Measurements from ENCODE around the gene SH3GL2.

Gene SH3GL2

GRCh38 chr9:17665450-17665849, 86.6 kb downstream of the SH3GL2 start:
- DNase-seq, result no peak

DNA sequence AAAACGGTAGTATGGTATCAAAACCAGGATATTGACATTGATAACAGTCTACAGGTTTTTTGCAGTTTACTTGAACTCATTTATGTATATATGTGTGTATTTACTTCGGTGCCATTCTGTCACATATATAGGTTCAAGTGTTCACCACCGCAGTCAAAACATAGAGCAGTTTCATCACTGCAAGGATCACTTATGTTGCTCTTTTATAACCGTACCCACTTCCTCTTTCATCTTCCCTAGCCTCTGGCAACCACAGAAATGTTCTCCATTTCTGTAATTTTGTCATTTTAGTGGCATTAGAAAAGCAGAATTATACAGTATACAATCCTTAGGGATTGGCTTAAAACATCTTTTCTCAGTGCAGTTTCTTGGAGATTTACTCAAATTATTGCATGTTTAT, 90.3 kb downstream of the SH3GL2 start:
- DNase-seq, result no peak

DNA sequence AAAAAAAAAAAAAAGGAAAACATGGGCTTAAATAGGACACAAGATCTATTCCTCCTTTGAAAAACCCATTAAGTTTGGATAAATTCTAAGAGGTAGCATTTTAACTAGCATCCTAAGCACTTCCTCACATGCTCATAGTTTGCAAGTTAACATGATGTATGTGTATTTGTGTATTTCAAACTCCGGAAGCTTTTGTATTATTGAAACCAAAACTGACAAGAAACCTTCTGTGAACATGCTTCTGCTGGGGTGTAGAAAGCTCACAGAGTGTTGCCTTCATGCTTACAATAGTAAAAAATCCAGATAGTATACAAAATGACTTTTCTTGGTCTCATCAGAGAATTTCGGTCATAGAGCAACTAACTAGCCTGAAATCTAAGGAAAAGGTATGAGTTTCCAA, 103.8 kb downstream of the SH3GL2 start:
- no peak for DNase-seq

- no peak for DNase-seq
Observed at GRCh38 chr9:17688834-17689233, 110.0 kb downstream of the SH3GL2 start.

- DNase-seq, result no peak
Observed at GRCh38 chr9:17694336-17694735, 115.5 kb downstream of the SH3GL2 start.

DNA sequence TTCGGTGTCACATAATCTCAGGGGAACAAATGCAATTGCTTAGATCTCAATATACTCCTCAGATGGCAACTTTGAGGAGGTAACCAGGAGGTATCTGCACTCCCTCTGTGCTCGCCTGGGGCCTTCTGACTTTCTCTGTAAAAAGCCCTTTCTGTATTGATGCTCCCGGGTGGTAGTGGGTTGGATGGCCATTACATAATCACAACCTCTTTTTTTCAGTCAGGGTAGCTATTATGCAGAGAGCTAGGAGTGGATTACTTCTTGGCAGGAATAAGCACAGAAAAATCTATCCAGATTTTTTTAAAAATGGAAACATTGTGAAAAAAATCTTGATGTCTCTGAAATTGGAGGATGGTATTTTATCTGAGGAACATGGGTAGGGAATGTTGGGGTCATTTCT, 116.6 kb downstream of the SH3GL2 start:
- DNase-seq, result no peak

GRCh38 chr9:17699615-17700330, 120.9 kb downstream of the SH3GL2 start:
- DNase-seq, result no peak

- DNase-seq, result no peak
Observed at GRCh38 chr9:17706347-17706746, 127.5 kb downstream of the SH3GL2 start.

DNA sequence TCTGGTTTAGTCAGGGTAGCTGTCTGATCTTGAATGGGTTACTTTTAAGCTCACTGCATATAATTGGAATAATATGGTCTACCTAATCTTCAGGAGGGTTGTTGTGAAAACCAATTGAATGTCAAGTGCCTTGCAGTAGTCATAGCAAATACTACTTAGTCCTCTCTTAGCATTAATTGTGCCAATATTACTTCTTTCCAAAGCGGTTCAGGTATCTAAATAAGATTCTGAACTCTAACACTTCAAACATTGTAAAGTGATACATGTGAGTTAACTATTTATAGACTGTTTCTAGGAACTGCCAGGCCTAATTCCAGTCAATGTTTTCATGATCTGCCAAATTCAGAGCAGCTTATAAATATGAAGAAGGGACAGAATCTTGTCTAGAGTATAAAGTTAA, 140.2 kb downstream of the SH3GL2 start:
- DNase-seq, result no peak

DNA sequence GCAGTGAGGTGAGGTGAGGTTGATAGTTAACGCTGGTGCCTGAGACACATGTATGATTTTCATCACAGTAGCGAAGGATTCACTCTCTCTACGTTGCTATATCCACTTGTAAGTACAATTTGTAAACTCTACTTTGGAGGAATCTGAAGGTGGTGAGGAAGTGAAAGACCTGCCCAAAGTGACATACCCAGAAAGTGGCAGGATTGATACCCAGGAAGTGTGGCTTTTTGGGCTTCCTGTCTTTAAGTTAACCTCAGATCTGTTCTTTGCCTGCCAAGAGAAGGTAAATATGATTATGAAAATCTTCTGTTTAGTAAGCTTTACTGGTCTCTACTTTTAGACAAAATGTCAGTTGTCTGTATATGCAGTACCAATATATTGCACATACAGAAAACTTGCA, 143.1 kb downstream of the SH3GL2 start:
- DNase-seq, result no peak

- DNase-seq, result no peak
Observed at GRCh38 chr9:17723656-17724055, 144.8 kb downstream of the SH3GL2 start.

DNA sequence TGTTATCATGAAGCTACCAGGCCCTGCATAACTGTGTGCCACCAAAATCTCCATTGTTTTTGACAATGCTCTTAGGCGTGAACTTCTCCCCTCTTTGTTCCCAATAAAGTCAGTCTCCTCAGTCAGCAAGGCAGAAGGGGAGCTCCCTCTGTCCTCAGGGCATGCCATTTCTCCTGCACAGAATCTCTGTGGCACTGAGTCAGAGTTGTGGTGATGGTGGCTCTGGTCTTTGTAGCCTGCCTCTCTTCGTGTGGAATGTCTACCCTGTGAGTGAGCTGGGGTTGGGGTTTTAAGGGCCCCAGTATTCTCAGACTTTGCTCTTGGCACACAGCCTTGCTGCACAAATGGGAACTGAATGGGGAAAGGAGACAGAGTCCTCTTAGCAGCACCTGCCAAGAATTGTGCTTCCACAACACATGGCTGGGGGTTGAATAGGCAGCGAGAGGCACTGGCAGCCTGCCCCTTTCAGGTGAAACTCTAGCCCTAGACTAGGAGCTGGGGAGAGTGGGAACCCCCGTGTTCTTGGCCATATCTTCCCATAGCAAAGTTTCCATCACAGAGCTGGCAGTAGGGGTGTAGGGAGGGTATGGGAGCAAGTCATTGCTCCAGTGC, 146.6 kb downstream of the SH3GL2 start:
- DNase-seq, result no peak

DNA sequence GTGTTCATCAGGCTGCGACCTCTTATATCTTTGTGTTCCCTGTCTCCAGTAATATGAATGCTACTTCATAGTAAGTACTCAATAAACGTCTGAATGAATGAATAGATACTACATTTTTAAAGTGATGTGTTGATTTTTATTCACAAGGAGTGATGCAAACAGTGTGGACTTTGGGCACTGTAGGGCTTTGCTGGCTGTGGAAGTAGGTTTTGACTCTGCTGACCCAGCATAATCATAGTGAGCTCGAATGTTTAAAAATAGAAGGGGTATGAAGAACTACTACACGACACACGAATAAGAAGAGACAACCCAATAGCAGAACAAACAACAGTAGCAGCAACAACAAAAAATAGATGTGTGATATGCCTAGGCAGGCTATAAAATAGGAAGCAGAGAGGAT, 147.4 kb downstream of the SH3GL2 start:
- DNase-seq, result no peak

- no peak for DNase-seq
Observed at GRCh38 chr9:17730899-17731298, 152.0 kb downstream of the SH3GL2 start.

- no peak for DNase-seq
Observed at GRCh38 chr9:17731308-17731707, 152.4 kb downstream of the SH3GL2 start.

- DNase-seq, result no peak
Observed at GRCh38 chr9:17734674-17735073, 155.8 kb downstream of the SH3GL2 start.

DNA sequence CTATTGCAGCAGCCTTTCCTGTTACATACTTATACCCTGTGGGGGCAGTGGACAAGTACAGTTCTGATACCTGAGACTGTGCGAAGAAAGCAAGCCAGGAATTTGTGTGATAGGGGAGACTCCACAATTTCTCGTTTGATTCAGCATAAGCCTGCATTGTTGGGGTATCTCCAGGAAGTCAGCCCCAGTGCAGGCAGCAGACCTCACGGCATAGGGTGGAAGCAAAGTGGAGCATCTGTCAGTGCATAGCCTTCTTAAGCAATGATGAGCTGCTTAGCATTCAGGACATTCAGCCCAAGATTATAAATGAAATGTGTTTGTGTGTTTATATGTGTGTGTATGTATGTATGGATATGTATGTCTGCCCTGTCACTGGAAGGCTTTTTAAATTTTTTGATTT, 157.0 kb downstream of the SH3GL2 start:
- DNase-seq, result no peak

GRCh38 chr9:17739022-17739421, 160.2 kb downstream of the SH3GL2 start:
- no peak for DNase-seq

GRCh38 chr9:17739736-17740135, 160.9 kb downstream of the SH3GL2 start:
- DNase-seq, result no peak

- peak in 1 of 2 experiments; percentile 3 for DNase-seq
Observed at GRCh38 chr9:17742067-17742466, 163.2 kb downstream of the SH3GL2 start.

- no peak for DNase-seq
Observed at GRCh38 chr9:17744786-17745185, 165.9 kb downstream of the SH3GL2 start.

- DNase-seq, result no peak
Observed at GRCh38 chr9:17750269-17750668, 171.4 kb downstream of the SH3GL2 start.

GRCh38 chr9:17751486-17751885, 172.6 kb downstream of the SH3GL2 start:
- no peak for DNase-seq

GRCh38 chr9:17752021-17752420, 173.2 kb downstream of the SH3GL2 start:
- DNase-seq, result no peak

GRCh38 chr9:17757816-17758215, 178.9 kb downstream of the SH3GL2 start:
- DNase-seq, result no peak
